Measurements from ENCODE around the gene SRA1. TPM values are rescaled to one million over a fixed set of nuclear protein-coding genes. Genes with fewer than 3 reads are reported as not detected.

SRA1 gene
- 32.5 to 53.2 TPM (median 46.8 TPM) in 5 replicates for total RNA-seq (2022; extraction: Qiagen RNA extraction)

DNA sequence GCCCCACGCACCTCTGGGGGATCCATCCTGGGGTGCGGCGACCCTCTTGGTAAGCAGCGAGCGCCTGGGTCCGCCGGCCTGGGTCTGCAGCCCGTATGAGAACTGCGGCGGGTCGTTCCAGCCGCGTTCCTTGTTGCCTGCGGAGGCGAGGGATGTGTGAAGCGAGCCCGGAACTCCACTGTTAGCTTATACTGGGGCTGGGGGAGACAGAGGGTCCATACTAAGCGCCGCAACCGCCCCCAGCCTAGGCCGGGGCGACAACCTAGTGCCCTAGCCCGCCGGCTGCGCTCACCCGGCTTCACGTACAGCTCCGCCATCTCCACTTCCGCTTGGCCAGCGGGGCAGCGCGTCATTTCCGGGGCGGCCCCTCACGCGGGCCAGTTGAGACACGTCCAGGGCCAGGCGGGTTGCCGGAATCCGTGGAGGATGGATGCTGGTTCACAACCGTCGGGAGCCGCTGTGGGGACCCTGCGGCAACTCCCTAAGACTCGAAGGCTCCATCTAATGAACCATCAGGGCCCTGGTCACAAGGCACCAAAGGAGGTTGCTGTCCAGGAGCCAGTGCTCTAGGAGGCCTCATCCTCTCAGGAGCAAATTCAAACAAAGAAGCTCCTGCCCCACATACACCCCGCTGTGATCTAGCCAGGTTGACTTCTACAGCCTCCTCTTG, at the start of gene SRA1:
SRA1 (minus strand) TSS at position 338 of the 670 bp plus-strand sequence; CDS start at position 317, 21 bp downstream.

DNA sequence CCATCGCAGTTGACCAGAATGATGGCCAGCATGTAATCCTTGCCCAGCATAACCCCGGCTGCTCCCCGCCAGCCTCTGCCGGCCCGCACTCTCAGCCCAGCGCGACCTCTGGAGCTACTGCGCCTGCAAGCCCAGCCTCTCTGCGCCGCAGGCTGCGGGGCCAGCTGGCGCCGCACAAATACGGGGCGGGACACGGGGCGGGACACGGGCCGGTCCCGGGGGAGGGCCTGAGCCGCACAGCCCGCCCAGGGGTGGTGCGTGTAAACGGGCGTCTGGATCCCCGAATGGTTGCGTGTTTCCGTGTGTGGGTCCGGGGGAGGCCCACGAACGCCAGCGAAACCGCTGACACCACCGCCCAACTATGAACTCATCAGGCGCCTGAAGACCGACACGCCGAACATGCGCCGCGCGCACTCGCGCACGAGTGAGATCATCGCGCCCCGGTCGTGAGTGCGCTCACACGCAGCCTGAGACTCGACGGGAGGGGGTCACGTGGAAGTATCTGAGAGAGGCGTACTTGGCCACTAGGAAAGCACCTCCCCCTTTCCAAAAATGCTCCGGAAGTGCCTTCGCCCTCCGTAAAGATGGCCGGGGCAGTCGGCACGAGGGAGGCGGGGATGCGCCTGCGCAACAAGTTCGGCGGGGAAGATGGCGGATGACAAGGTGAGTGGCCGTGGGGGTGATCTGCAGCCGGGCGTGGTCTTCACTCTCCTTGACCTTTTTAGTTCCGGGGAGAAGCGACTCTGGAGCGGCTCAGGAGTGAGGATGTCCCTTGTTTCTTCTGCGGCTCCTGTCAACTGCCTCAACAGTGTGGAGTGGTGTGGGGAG, 7.1 kb upstream of the SRA1 start, which contains the start of the genes APBB3 and SLC35A4:
APBB3 (minus strand) TSS at position 403 of the 828 bp plus-strand sequence; CDS start at position 50, 353 bp downstream.
SLC35A4 (plus strand) TSS at position 633 of the 828 bp plus-strand sequence. CDS start 2,342 bp downstream, outside the sequence.

DNA sequence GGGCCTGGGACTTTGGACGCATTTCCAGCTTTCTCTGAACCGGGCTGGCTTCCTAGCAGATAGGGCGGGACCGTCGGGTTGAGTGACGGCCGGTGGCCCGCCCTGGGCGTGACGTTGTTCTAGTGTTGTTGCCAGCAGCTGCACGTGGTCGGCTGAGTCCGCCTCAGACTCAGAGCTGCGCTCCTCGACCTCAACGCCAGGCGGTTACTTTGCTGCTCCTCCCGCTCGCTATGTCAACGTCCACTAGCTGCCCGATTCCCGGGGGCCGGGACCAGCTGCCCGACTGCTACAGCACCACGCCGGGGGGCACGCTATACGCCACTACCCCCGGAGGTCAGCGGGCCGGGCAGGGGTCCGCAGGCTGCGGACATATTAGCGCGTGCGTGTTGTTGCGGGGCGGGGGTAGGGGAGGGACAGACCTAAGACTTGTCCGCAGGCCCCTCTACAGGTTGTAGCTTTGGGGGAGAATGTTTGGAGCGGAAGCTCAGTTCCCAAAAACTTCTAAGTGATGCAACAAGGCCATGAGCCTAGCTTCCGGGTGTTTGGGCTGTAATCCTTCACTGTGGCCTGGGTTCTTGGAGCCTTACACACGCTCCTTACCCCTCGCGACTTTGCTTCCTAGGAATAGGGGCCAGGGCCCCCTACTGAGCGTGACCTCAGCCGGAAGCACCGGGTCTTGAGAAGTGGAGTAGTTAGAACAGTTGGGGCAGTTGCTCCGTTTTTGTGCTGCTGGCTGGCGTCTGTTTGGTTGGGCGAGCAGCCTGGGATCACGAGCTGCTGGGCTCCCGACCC, 9.6 kb downstream of the SRA1 start, which contains the start of gene EIF4EBP3:
EIF4EBP3 (plus strand) TSS at position 155 of the 792 bp plus-strand sequence; CDS start at position 231, 76 bp downstream.

Other genes with a start within 250 kb of the SRA1 start
- 5.6 to 7.5 TPM (median 6.5 TPM) in 5 replicates for gene HBEGF, start 210.9 kb downstream of the SRA1 start, total RNA-seq (2022; extraction: Qiagen RNA extraction)
- 0.02 TPM in 1 of 5 replicates, not detected in the others for gene SLC4A9, start 197.3 kb downstream of the SRA1 start, total RNA-seq (2022; extraction: Qiagen RNA extraction)
- 38.9 to 55.6 TPM (median 49.9 TPM) in 5 replicates for gene ANKHD1, start 155.6 kb downstream of the SRA1 start, total RNA-seq (2022; extraction: Qiagen RNA extraction)
- 0.39 to 3.0 TPM (median 1.8 TPM) in 5 replicates for gene EIF4EBP3, start 9.8 kb downstream of the SRA1 start, total RNA-seq (2022; extraction: Qiagen RNA extraction)
- gene APBB3, start 7.1 kb upstream of the SRA1 start, total RNA-seq (2022; extraction: Qiagen RNA extraction) = 5.3 to 7.1 TPM (median 6.4 TPM) in 5 replicates
- gene SLC35A4, start 7.4 kb upstream of the SRA1 start, total RNA-seq (2022; extraction: Qiagen RNA extraction) = 73.1 to 91.2 TPM (median 80.5 TPM) in 5 replicates
- 3.3 to 4.5 TPM (median 4.1 TPM) in 5 replicates for gene CD14, start 75.7 kb upstream of the SRA1 start, total RNA-seq (2022; extraction: Qiagen RNA extraction)
- gene TMCO6, start 82.0 kb upstream of the SRA1 start, total RNA-seq (2022; extraction: Qiagen RNA extraction) = 9.2 to 12.7 TPM (median 12.2 TPM) in 5 replicates
- gene NDUFA2, start 90.2 kb upstream of the SRA1 start, total RNA-seq (2022; extraction: Qiagen RNA extraction) = 84.6 to 130 TPM (median 123 TPM) in 5 replicates
- 84.3 to 119 TPM (median 87.4 TPM) in 5 replicates for gene IK, start 90.4 kb upstream of the SRA1 start, total RNA-seq (2022; extraction: Qiagen RNA extraction)
- gene WDR55, start 107.4 kb upstream of the SRA1 start, total RNA-seq (2022; extraction: Qiagen RNA extraction) = 27.2 to 34.7 TPM (median 29.0 TPM) in 5 replicates
- gene DND1, start 116.1 kb upstream of the SRA1 start, total RNA-seq (2022; extraction: Qiagen RNA extraction) = 0.47 to 0.94 TPM (median 0.70 TPM) in 5 replicates
- gene HARS1, start 133.9 kb upstream of the SRA1 start, total RNA-seq (2022; extraction: Qiagen RNA extraction) = 73.7 to 90.7 TPM (median 77.1 TPM) in 5 replicates
- gene HARS2, start 134.0 kb upstream of the SRA1 start, total RNA-seq (2022; extraction: Qiagen RNA extraction) = 34.4 to 44.5 TPM (median 36.9 TPM) in 5 replicates
- 79.9 to 111 TPM (median 84.2 TPM) in 5 replicates for gene ZMAT2, start 143.0 kb upstream of the SRA1 start, total RNA-seq (2022; extraction: Qiagen RNA extraction)
- 0.14 to 0.29 TPM (median 0.23 TPM) in 5 replicates for gene PCDHA1, start 228.7 kb upstream of the SRA1 start, total RNA-seq (2022; extraction: Qiagen RNA extraction)
- gene PCDHA2, start 237.4 kb upstream of the SRA1 start, total RNA-seq (2022; extraction: Qiagen RNA extraction) = 0.06 to 0.08 TPM (median 0.06 TPM) in 3 of 5 replicates, not detected in the others
- gene PCDHA3, start 243.6 kb upstream of the SRA1 start, total RNA-seq (2022; extraction: Qiagen RNA extraction) = 0.66 to 1.0 TPM (median 0.82 TPM) in 5 replicates
- 1.1 to 1.9 TPM (median 1.9 TPM) in 5 replicates for gene PCDHA4, start 249.6 kb upstream of the SRA1 start, total RNA-seq (2022; extraction: Qiagen RNA extraction)